A549 (cell line): ENCODE measurements around the gene PERM1. TPM values are rescaled to one million over a fixed set of nuclear protein-coding genes. Genes with fewer than 3 reads are reported as not detected.

Experiments
- ATAC-seq, 2 experiments: fragments of 200-7000 bp in 1 of 2; fragments of >200 bp in 1 of 2; cut with Nextera tagmentation in 1 of 2; cut with Tn5 transposase in 1 of 2; 3 replicates each; pipeline versions ENCODE4 v1.8.0 to v1.9.1; 2018 to 2020; ENCODE audit warnings: mild to moderate bottlenecking in 1 of 2, moderate library complexity in 1 of 2
- CTCF ChIA-PET: fragments of 300-600 bp; sonication (Branson Sonifier 250); formaldehyde crosslinking; extraction: SDS; loops from one replicate; lab custom pipeline; 2021; ENCODE audit warnings: antibody characterized with exemption, inconsistent platforms; lab: Yijun Ruan, JAX
- POLR2A ChIA-PET: fragments of 350-600 bp; formaldehyde crosslinking; extraction: SDS; loops from one replicate; lab custom pipeline; 2021; ENCODE audit warnings: antibody characterized with exemption, inconsistent platforms; lab: Yijun Ruan, JAX
- DNase-seq, 2 experiments: peaks; one replicate each; pipeline versions ENCODE4 v3.0.0 to v3.0.0-alpha.2; 2011 to 2016; ENCODE audit warnings: low read depth in 1 of 2, low spot score in 1 of 2
- FAIRE-seq: peaks from 2 replicates; lab custom pipeline; 2011; peaks lifted over from hg19 to GRCh38; lab: Jason Lieb, UNC
- H3K27ac ChIP-seq, 2 experiments: fragments of >200 bp; sonication (Bioruptor Twin); formaldehyde crosslinking; 3 replicates each; pipeline ENCODE4 v1.5.1; 2016 to 2017
- H3K4me1 ChIP-seq: fragments of >200 bp; sonication (Bioruptor Twin); formaldehyde crosslinking; 3 replicates; pipeline ENCODE4 v1.6.1; 2016
- H3K4me2 ChIP-seq: fragments of >200 bp; sonication (Bioruptor Twin); formaldehyde crosslinking; 3 replicates; pipeline ENCODE4 v1.6.1; 2016
- H3K4me3 ChIP-seq: fragments of >200 bp; sonication (Bioruptor Twin); formaldehyde crosslinking; 3 replicates; pipeline ENCODE4 v1.5.1; 2016
- H3K9me3 ChIP-seq: fragments of >200 bp; sonication (Bioruptor Twin); formaldehyde crosslinking; 3 replicates; pipeline ENCODE4 v1.6.1; 2016
- CBX8 ChIP-seq: fragments of 200-600 bp; sonication (generic); IDR thresholded peaks from 2 replicates; pipeline ENCODE4 v1.6.1; 2016
- CHD4 ChIP-seq: fragments of 200-600 bp; sonication (generic); IDR thresholded peaks from 2 replicates; pipeline ENCODE4 v1.6.1; 2016; ENCODE audit warnings: antibody characterized with exemption, mild to moderate bottlenecking, borderline replicate concordance
- E2F6 ChIP-seq: IDR thresholded peaks from 2 replicates; pipeline ENCODE4 v1.6.1; 2012; ENCODE audit warnings: low read depth, borderline replicate concordance
- EP300 ChIP-seq, 2 experiments: fragments of >200 bp; sonication (Bioruptor Twin); formaldehyde crosslinking; IDR thresholded peaks; 2 replicates in 1 of 2; 3 replicates in 1 of 2; pipeline ENCODE4 v1.6.1; 2016 to 2017
- FOXS1 ChIP-seq: fragments of 250-450 bp; sonication (Bioruptor Pico); IDR thresholded peaks from 2 replicates; pipeline ENCODE4 v1.5.0; 2020; ENCODE audit warnings: mild to moderate bottlenecking, moderate library complexity
- HOXB5 ChIP-seq: fragments of 250-450 bp; sonication (Bioruptor Pico); IDR thresholded peaks from 2 replicates; pipeline ENCODE4 v1.5.0; 2020; ENCODE audit warnings: mild to moderate bottlenecking, moderate library complexity
- JUNB ChIP-seq: fragments of >200 bp; sonication (Bioruptor Twin); formaldehyde crosslinking; IDR thresholded peaks from 2 replicates; pipeline ENCODE4 v1.6.1; 2016
- MAFK ChIP-seq: fragments of 450-650 bp; IDR thresholded peaks from 2 replicates; pipeline ENCODE4 v1.6.1; 2014; ENCODE audit not compliant: partially characterized antibody
- MAX ChIP-seq: IDR thresholded peaks from 2 replicates; pipeline ENCODE4 v1.6.1; 2012
- NFE2L2 ChIP-seq: fragments of 150-350 bp; conservative IDR thresholded peaks from 2 replicates; pipeline ENCODE4 v1.6.1; 2014; ENCODE audit warnings: low read length
- NR3C1 ChIP-seq: fragments of >200 bp; sonication (Bioruptor Twin); formaldehyde crosslinking; IDR thresholded peaks from 3 replicates; pipeline ENCODE4 v1.6.1; 2017
- PBX3 ChIP-seq: IDR thresholded peaks from 2 replicates; pipeline ENCODE4 v1.6.1; 2012
- PHF8 ChIP-seq: fragments of 200-600 bp; sonication (generic); IDR thresholded peaks from 2 replicates; pipeline ENCODE4 v1.6.1; 2016; ENCODE audit warnings: low read depth, mild to moderate bottlenecking, antibody characterized with exemption, moderate library complexity, borderline replicate concordance
- POLR2A ChIP-seq: IDR thresholded peaks from 2 replicates; pipeline ENCODE4 v1.6.1; 2012; ENCODE audit warnings: mild to moderate bottlenecking, low read length
- POLR2AphosphoS2 ChIP-seq: conservative IDR thresholded peaks from 2 replicates; pipeline ENCODE4 v1.6.1; 2012; ENCODE audit warnings: low read length, improper control_type of control experiment, inconsistent platforms
- RFX5 ChIP-seq: fragments of 450-650 bp; IDR thresholded peaks from 2 replicates; pipeline ENCODE4 v1.7.1; 2014; ENCODE audit warnings: antibody characterized with exemption, mild to moderate bottlenecking, moderate library complexity
- SMC3 ChIP-seq: fragments of >200 bp; sonication (Bioruptor Twin); formaldehyde crosslinking; IDR thresholded peaks from 3 replicates; pipeline ENCODE4 v1.6.1; 2018; ENCODE audit warnings: inconsistent platforms
- TP53 ChIP-seq: fragments of 250-450 bp; sonication (Bioruptor Pico); IDR thresholded peaks from 2 replicates; pipeline ENCODE4 v1.5.0; 2021; ENCODE audit warnings: mild to moderate bottlenecking, moderate library complexity
- ZSCAN20 ChIP-seq: fragments of 250-450 bp; sonication (Bioruptor Pico); IDR thresholded peaks from 2 replicates; pipeline ENCODE4 v1.8.0; 2022; ENCODE audit warnings: mild to moderate bottlenecking, moderate library complexity
- WGBS: methylation state at CpG from one replicate; pipeline ENCODE4 v1.1.6; 2017; ENCODE audit errors: missing lambda C conversion rate; 5-methylcytosine and 5-hydroxymethylcytosine counted together
- polyA plus RNA-seq, 4 experiments: library from polyadenylated mRNA; depleted of rRNA in 3 of 4; stranded (reverse); fragments of >200 nt; fragmentation: RNase III in 1 of 4; extraction: RNeasy Plus Mini Kit Qiagen cat#74134 plus additional on column Dnase treatment in 1 of 4; gene quantifications; 2 replicates in 3 of 4; 3 replicates in 1 of 4; pipeline ENCODE4 v1.2.3, GENCODE V29; 2011 to 2017

The PERM1 gene
- polyA plus RNA-seq, 2 of the 4 experiments (the other 2 are of a cell fraction): 0.30 TPM; not detected in 1

GRCh38 chr1:999725-1000356 lies 17.9 kb upstream of the PERM1 start, which contains the start of gene HES4:
HES4 (minus strand) TSS chr1:1000097; CDS start chr1:999973, 124 bp downstream.
- peaks cover 17% of the 10 kb centered on the region for H3K4me1 ChIP-seq
- CTCF ChIA-PET: interaction anchor here (0.7 to 4.3 kb wide), 5 partner anchors 10 to 122 kb away, joined by 3 to 33 read pairs (median 4); no protein-coding TSS in a partner anchor
- H3K4me2 ChIP-seq: peak within 1 kb of the TSS; percentile 95
- TF ChIP-seq EP300 (IDR thresholded peaks at IDR 0.05): no peak
- no peak for TF ChIP-seq JUNB
- TF ChIP-seq E2F6: peak; percentile 35; the same call in 1 of the 2 replicates
- peak; percentile 38; the same call in 1 of the 2 replicates for TF ChIP-seq HOXB5 (CRISPR knock-in tag)
- TF ChIP-seq TP53: 0 out of 2 replicates have a peak, but pooled peaks have one; percentile 9
- peak; percentile 86 for TF ChIP-seq POLR2A
- peak; percentile 27; the same call in 1 of the 2 replicates for TF ChIP-seq PHF8
- TF ChIP-seq FOXS1 (CRISPR knock-in tag): no peak
- 0 out of 2 replicates have a peak, but pooled peaks have one; percentile 26 for TF ChIP-seq PBX3
- TF ChIP-seq, all 56 proteins: peak for 6
- DNase-seq: peak in 1 of 2 experiments; percentile 92
- peak; percentile 51 to 52 for ATAC-seq
- H3K4me3 ChIP-seq: peak within 1 kb of the TSS; percentile 77
- H3K9me3 ChIP-seq: no peaks in the 10 kb centered on the region
- WGBS: 0% methylated on average over 7 of the region's 95 CpGs
- H3K27ac ChIP-seq: peak within 1 kb of the TSS; percentile 97 to 100
- FAIRE-seq: no peak
- POLR2A ChIA-PET: interaction anchor here (0.6 to 1.0 kb wide), 2 partner anchors 60 to 83 kb away, joined by 3 read pairs; no protein-coding TSS in a partner anchor

- WGBS: 0% methylated on average over 5 of the region's 86 CpGs
- 0 out of 6 replicates have a peak, but pooled peaks of 1 of the 2 experiments have one; percentile 0 for ATAC-seq
- TF ChIP-seq MAX: peak; percentile 5; the same call in 1 of the 2 replicates
- peak; percentile 55 for TF ChIP-seq E2F6
- 0 out of 2 replicates have a peak, but pooled peaks have one; percentile 24 for TF ChIP-seq FOXS1 (CRISPR knock-in tag)
- TF ChIP-seq RFX5: no peak
- no peak for TF ChIP-seq ZSCAN20 (CRISPR knock-in tag)
- no peak for TF ChIP-seq NFE2L2
- TF ChIP-seq NR3C1: no peak
- TF ChIP-seq JUNB: no peak
- ChIA-PET CTCF (interaction anchor here (0.7 to 4.3 kb wide), 5 partner anchors 15 to 123 kb away, joined by 3 to 33 read pairs (median 4); partner anchors contain the start of gene ISG15), POLR2A (interaction anchor here (0.6 to 1.0 kb wide), 2 partner anchors 60 to 83 kb away, joined by 3 read pairs; no protein-coding TSS in a partner anchor)
- Histone ChIP-seq H3K4me2 (peak overlapping the region; percentile 95), H3K27ac (peak overlapping the region; percentile 97 to 100), H3K9me3 (no peaks in the 10 kb centered on the region), H3K4me3 (peak overlapping the region; percentile 77), H3K4me1 (peaks cover 14% of the 10 kb centered on the region)
- DNase-seq: no peak
- no peak for FAIRE-seq
Measured at GRCh38 chr1:998995-999724, 17.3 kb upstream of the PERM1 start.

- no peak for FAIRE-seq
- DNase-seq: no peak
- Histone ChIP-seq H3K4me1 (peaks cover 14% of the 10 kb centered on the region), H3K4me3 (peak overlapping the region; percentile 77), H3K9me3 (no peaks in the 10 kb centered on the region), H3K27ac (peak overlapping the region; percentile 97 to 100), H3K4me2 (peak overlapping the region; percentile 95)
- ChIA-PET CTCF (interaction anchor here (1.0 to 4.3 kb wide), 4 partner anchors 15 to 65 kb away, joined by 3 to 33 read pairs (median 10); partner anchors contain the start of gene ISG15), POLR2A (no interaction called here)
- no peak for ATAC-seq
- 0% methylated on average over 1 of the region's 27 CpGs for WGBS
- TF ChIP-seq CBX8: no peak
- TF ChIP-seq MAFK: no peak
- TF ChIP-seq CHD4: no peak
- no peak for TF ChIP-seq RFX5
- no peak for TF ChIP-seq POLR2AphosphoS2
- TF ChIP-seq SMC3: no peak
Measured at GRCh38 chr1:998745-998994, 16.8 kb upstream of the PERM1 start.
